Liver (tissue), 3 donors: Measurements from ENCODE around the gene MAP3K5.
"Not testable (repeated sequence)": the region's sequence is repeated elsewhere in the genome, so short reads cannot be mapped to it uniquely, and the experiment has no call there.

Experiments
- RAD21 ChIP-seq, 2 donors: IDR thresholded peaks; 2 replicates each; pipeline ENCODE4 v1.6.1; 2016; ENCODE audit warnings: antibody characterized with exemption in 2 of 2, mild to moderate bottlenecking in 2 of 2
- TAF1 ChIP-seq: conservative IDR thresholded peaks from 2 replicates; pipeline ENCODE4 v1.6.1; 2016; ENCODE audit warnings: antibody characterized with exemption, mild to moderate bottlenecking
- YY1 ChIP-seq: IDR thresholded peaks from 2 replicates; pipeline ENCODE4 v1.6.1; 2016; ENCODE audit warnings: antibody characterized with exemption, mild to moderate bottlenecking
- TF ChIP-seq, protein P1 (sequence below): fragments of 150-350 bp; IDR thresholded peaks from 2 replicates; pipeline ENCODE4 v1.5.1; 2017; ENCODE audit warnings: improper control_type of control experiment, low read depth, low read length; ENCODE audit not compliant: missing input control
- TF ChIP-seq, protein P2 (sequence below): IDR thresholded peaks from 2 replicates; pipeline ENCODE4 v1.6.1; 2016; ENCODE audit warnings: antibody characterized with exemption
- donor health status: healthy.
- donor health status: healthy.

DNA sequence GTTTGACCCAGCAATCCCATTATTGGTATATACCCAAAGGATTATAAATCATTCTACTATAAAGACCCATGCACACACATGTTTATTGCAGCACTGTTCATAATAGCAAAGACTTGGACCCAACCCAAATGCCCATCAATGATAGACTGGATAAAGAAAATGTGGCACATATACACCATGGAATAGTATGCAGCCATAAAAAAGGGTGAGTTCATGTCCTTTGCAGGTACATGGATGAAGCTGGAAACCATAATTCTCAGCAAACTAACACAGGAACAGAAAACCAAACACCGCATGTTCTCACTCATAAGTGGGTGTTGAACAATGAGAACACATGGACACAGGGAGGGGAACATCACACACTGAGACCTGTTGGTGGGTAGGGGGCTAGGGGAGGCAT is 104.4 kb downstream of the MAP3K5 start:
- TF ChIP-seq, protein P1, sequence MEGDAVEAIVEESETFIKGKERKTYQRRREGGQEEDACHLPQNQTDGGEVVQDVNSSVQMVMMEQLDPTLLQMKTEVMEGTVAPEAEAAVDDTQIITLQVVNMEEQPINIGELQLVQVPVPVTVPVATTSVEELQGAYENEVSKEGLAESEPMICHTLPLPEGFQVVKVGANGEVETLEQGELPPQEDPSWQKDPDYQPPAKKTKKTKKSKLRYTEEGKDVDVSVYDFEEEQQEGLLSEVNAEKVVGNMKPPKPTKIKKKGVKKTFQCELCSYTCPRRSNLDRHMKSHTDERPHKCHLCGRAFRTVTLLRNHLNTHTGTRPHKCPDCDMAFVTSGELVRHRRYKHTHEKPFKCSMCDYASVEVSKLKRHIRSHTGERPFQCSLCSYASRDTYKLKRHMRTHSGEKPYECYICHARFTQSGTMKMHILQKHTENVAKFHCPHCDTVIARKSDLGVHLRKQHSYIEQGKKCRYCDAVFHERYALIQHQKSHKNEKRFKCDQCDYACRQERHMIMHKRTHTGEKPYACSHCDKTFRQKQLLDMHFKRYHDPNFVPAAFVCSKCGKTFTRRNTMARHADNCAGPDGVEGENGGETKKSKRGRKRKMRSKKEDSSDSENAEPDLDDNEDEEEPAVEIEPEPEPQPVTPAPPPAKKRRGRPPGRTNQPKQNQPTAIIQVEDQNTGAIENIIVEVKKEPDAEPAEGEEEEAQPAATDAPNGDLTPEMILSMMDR: not testable (repeated sequence)
- TF ChIP-seq TAF1; YY1; RAD21 (IDR thresholded peaks at IDR 0.05): not testable (repeated sequence)
- TF ChIP-seq, protein P2, sequence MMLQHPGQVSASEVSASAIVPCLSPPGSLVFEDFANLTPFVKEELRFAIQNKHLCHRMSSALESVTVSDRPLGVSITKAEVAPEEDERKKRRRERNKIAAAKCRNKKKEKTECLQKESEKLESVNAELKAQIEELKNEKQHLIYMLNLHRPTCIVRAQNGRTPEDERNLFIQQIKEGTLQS: not testable (repeated sequence)
